Left hindlimb (tissue), 1 donor: ENCODE measurements around the gene OOSP2.
"Not testable (repeated sequence)": the region's sequence is repeated elsewhere in the genome, so short reads cannot be mapped to it uniquely, and the experiment has no call there.

Experiments used
- DNase-seq: peaks from one replicate; pipeline ENCODE4 v3.0.0-alpha.2; 2018

The OOSP2 gene

GRCh38 chr11:60040109-60040508 is at the start of gene OOSP2:
Gene OOSP2, plus strand, starts transcription at chr11:60040409. Its CDS starts 51 bp downstream, at chr11:60040460.
- no peak for DNase-seq

DNA sequence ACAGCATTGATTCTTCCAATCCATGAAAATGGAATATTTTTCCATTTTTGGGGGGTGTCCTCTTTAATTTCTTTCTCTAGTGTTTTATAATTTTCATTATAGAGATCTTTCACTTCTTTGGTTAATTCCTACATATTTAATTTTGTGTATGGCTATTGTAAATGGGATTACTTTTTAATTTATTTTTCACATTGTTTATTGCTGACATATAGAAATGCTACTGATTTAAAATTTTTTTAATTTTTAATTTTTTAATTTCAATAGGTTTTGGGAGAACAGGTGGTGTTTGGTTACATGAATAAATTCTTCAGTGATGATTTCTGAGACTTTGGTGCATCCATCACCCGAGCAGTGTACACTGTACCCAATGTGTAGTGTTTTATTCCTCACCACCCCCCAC is 49.8 kb upstream of the OOSP2 start:
- no peak for DNase-seq

DNA sequence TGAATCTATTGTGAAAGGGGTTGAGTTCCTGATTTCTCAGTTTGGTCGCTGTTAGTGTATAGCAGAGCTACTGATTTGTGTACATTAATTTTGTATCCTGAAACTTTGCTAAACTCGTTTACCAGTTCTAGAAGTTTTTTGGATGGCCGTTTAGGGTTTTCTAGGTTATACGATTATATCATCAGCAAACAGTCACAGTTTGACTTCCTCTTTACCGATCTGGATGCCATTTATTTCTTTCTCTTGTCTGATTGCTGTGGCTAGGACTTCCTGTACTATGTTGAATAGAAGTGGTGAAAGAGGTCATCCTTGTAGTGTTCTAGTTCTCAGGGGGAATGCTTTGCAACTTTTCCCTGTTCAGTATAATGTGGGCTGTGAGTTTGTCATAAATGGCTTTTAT is 47.8 kb upstream of the OOSP2 start:
- no peak for DNase-seq

DNA sequence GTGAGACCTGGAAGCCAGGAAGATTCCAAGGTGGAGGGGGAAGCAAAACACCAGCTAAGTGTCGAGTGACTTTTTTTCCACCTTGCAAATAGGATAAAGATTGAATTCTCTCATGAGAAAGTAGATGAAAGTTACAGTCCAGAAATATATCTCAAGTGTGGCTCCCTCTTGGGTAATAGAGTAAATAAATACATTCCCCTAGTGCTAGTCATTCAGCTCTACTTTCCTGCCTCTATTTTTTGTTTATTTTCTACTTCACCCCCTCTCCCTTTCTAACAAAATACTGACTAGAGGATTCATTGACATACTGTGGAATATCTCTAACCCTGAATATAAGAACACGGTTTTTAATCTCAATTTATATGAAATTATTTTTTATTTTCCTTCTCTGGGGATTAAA is 42.4 kb upstream of the OOSP2 start:
- DNase-seq = no peak

DNA sequence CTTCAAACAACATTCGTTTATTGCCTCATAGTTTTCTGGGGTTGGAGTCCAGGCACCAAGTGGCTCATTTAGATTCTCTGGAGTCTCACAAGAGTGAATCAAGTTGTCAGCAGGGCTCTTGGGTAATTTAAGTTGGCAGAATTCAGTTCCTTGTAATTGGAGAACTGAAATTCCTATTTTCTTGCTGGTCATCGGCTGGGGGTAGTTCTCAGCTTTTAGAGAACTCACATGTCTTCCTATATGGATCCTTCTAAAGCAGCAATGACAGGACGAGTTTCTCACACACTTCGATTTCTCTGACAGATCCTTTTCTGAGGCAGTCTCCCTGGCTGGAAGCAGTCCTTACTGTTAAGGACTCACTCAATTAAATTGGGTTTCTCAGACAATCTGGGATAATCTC is 40.5 kb upstream of the OOSP2 start:
- DNase-seq = no peak

DNA sequence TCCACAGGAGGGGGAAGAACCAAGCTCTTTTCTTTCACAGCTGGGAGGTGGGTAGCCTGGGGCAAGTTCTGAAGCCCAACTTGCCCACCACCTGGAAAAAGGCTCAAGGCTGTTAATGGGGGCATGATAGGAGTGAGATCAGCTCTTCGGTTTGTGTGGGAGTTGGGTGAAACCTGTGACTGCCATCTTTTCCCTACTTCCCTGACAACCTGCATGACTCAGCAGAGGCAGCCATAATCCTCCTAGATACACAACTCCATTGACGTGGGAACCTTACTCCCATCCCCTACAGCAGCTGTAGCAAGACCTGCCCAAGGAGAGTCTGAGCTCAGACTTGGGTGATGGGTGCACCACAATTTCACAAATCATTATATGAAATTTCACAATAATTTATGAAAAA is 36.5 kb upstream of the OOSP2 start:
- no peak for DNase-seq

DNA sequence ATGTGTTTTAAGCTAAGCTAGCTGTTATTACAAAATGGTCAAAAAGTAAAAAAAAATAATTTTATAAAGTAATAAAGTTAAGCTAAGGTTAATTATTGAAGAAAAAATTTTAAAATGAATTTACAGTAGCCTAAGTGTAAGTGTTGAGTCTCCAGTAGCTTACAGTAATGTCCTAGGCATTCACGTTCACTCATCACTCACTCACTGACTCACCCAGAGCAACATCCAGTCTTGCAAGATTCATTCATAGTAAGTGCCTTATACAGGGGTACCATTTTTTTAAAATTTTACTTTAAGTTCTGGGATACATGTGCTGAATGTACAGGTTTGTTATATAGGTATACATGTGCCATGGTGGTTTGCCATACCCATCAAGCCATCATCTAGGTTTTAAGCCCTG is 34.8 kb upstream of the OOSP2 start:
- DNase-seq = no peak

DNA sequence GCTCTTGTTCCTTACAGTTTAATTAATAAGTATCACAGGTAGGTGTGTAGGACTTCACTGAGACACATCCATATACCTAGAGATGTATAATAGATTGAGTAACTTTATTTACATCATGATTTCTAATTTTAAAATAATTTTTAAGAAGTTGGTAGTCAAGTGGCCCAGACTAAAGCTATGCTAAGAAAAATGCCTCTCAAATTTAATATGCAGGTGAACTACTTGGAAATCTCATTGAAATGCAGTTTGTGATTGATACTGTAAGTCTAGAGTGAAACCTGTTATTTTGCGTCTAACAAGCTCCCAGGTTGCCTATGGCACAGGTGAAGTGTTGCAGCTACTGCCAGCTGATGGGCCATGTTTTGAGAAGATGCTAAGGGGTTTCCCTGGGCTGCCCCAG is 23.3 kb upstream of the OOSP2 start, which contains the start of gene OOSP4B:
Gene OOSP4B, plus strand, starts transcription at position 301 of the 400 bp plus-strand sequence.
- no peak for DNase-seq

- DNase-seq = no peak
These were observed 22.2 kb upstream of the OOSP2 start for GRCh38 chr11:60018058-60018457.

- not testable (repeated sequence) for DNase-seq
These were observed 19.8 kb upstream of the OOSP2 start for GRCh38 chr11:60020376-60020775.

GRCh38 chr11:60029015-60029632 is 11.1 kb upstream of the OOSP2 start:
- no peak for DNase-seq

DNA sequence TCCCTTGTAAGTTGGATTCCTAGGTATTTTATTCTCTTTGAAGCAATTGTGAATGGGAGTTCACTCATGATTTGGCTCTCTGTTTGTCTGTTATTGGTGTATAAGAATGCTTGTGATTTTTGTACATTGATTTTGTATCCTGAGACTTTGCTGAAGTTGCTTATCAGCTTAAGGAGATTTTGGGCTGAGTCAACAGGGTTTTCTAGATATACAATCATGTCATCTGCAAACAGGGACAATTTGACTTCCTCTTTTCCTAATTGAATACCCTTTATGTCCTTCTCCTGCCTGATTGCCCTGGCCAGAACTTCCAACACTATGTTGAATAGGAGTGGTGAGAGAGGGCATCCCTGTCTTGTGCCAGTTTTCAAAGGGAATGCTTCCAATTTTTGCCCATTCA is 10.2 kb downstream of the OOSP2 start:
- not testable (repeated sequence) for DNase-seq

GRCh38 chr11:60050839-60051238 is 10.6 kb downstream of the OOSP2 start:
- not testable (repeated sequence) for DNase-seq

DNA sequence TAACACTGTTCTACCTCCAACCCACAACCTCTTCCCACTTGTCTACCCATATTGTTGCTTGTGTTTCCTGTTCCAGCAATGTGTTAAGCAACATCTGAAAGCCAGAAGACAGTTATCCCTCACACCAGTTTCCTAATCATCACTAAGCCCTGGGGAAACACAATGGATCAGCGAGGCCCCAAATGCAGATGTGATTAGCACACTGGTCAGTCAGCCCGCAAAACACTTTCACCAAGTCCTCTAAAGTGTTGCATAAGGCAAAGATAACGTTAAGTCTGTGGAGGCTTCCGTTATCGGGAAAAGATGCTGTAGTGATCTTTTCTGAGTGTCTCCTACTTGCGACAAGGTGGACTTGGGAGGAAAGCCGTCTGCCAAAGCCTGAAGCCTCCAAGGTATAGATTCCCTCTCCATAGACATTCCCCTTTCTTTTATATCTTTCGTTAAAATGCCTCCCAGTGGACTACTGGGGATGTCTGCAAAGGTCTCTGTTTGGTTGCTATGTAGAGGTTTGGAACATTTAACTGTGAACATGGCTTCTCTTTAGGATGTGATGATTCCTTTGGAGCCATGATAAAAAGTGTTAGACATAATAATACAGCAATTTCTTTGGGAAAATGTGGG is 16.2 kb downstream of the OOSP2 start, which contains the start of gene MS4A3:
Gene MS4A3, plus strand, starts transcription at position 317 of the 621 bp plus-strand sequence. CDS start 4,496 bp downstream, outside the sequence.
- DNase-seq = no peak

DNA sequence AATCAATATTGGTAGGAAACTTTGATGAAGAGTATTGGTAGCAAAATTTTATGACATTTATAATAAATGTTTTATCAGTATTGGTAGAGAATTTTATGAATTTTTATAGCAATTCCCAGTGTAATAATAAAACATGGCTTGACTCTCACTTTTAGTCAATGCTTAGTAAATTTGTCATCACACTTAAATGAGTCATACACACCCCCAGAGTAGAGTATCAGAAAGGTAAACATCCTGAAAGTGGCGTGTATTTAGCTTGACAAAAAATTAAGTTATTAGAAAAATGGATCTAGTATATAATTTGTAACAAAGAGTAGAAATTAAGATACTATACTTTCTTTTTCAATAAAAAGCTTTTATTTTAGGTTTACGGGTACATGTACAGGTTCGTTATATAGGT is 18.8 kb downstream of the OOSP2 start:
- no peak for DNase-seq

DNA sequence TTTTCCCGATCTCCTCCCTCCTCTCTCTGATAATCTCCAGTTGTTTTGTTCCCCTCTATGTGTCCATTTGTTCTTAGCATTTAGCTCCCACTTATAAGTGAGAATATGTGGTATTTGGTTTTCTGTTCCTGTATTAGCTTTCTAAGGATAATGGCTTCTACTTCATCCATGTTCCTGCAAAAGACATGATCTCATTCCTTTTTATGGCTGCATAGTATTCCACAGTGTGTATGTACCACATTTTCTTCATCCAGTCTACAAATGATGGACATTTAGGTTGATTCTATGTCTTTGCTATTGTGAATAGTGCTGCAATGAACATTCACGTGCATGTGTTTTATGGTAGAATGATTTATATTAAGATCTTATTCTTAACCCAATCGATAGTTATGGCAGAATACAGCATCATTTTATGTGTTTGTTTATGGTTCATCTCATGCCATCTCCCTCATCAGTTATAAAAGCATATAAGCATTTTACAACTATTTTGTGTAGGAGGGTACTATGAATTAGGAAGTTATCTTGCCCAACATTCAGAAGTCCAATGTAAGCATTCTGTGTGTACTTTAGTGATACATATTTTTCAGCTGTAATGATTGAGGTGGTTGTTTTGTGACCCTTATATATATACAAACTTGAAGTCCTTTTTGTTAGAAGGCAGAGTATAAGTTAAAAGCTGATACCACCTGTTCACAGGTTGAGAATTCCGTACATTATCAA is 19.5 kb downstream of the OOSP2 start:
- DNase-seq = no peak

GRCh38 chr11:60064111-60064510 is 23.9 kb downstream of the OOSP2 start:
- DNase-seq = no peak

DNA sequence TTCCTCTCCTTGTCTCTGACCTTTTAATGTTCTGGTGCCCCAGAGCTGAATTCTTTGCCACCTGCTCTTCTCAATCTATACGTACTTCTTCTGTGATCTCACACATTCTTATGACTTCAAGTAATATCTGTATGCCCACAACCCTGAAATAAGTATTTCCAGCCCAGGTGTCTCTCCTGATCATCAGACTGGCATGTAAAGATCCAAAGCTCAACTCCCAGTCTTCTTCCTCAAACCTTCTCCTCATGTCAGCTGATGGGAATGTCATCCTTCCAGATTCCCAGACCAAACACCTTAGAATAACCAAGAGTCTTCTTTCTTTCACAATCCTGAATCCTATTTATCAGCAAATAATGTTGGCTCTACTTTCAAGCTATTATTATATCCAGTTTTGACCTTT is 25.6 kb downstream of the OOSP2 start:
- no peak for DNase-seq

DNA sequence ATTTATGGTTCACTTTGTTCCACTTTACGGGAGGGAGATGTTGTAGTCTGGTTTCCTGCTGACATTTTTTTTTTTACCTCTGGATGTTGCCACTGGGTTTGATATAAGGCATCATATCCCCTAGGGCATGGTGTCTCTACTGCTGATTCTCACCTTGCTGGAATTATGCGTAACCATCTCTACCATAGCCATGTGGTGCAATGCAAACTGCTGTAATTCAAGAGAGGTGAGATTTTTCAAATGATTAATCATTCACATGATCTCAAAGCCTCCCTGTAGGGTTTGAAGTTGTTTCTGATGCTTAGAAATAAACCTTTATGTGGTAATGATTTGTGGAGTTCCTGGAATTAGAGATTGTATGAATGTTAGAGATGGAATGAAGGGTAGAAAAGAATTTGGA is 29.2 kb downstream of the OOSP2 start:
- DNase-seq = no peak

DNA sequence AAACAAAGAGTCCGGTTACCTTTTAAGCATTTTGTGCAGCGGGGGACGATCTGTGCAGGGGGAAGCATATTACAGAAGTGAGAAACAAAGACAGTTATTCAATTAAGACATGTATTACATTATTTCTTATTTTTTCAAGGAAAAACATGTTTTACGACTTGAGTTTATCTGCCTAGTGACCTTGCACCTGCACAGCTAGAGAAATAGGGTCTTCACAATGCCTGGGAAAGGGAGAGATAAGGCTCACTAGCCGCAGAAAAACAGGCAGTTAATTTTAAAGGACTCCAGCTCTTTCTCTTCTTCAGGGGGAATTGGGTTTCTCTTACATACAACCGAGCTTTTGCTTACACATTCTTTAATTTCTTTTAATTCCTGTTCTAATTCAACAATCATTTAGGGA is 31.4 kb downstream of the OOSP2 start:
- not testable (repeated sequence) for DNase-seq

DNA sequence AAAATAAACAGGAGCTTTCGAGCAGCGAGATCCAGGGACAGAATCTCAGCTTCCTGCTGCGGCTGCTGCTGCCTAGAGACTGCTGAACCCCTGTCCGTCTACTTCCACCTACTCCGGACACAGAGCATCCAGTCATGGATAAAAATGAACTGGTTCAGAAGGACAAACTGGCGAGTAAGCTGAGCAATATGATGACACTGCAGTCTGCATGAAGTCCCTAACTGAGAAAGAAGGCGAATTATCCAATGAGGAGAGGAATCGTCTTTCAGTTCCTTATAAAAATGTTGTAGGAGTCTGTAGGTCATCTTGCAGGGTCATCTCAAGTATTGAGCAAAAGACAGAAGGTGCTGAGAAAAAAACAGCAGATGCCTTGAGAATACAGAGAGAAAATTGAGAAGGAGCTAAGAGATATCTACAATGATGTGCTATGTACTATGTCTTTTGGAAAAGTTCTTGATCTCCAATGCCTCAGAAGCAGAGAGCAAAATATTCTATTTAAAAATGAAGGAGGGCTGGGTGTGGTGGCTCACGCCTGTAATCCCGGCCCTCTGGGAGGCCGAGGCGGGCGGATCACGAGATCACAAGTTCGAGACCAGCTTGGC is 37.1 kb downstream of the OOSP2 start:
- DNase-seq = no peak

DNA sequence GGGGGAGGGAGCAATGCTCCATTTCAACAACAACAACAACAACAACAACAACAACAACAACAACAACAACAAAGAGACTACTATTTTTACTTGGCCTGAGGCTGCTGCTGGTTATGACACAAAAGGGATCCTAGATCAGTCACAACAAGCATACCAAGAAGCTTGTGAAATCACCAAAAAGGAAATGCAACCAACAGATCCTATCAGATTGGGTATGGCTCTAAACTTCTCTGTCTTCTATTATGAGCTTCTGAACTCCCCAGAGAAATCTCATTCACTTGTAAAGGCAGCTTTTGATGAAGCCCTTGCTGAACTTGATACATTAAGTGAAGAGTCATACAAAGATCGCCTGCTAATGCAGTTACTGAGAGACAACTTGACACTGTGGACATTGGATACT is 37.8 kb downstream of the OOSP2 start:
- no peak for DNase-seq

GRCh38 chr11:60078745-60079144 is 38.5 kb downstream of the OOSP2 start:
- no peak for DNase-seq

GRCh38 chr11:60080535-60080934 is 40.3 kb downstream of the OOSP2 start:
- DNase-seq = no peak
